Activated naive CD4-positive, alpha-beta T cell treated with anti-CD3 and anti-CD28 coated beads, Interleukin-2, amount 50 U/mL, for 72 hours (primary cell): Measurements from ENCODE around the gene MYH13. TPM values are rescaled to one million over a fixed set of nuclear protein-coding genes. Genes with fewer than 3 reads are reported as not detected.

Experiments
- ATAC-seq, 2 donors: fragments of 150-1000 bp; cut with Tn5 transposase; 2 replicates each; pipeline ENCODE4 v1.10.0; 2021; ENCODE audit warnings: mild to moderate bottlenecking in 2 of 2, moderate library complexity in 2 of 2
- DNase-seq, 2 donors: peaks; one replicate each; pipeline ENCODE4 v3.0.0; 2021 to 2022; ENCODE audit warnings: low spot score in 2 of 2
- H3K27ac Mint-ChIP-seq, 2 donors: one replicate each; pipeline ENCODE4 v1.8.0; 2022; ENCODE audit warnings: mild to moderate bottlenecking in 2 of 2, mixed read lengths in 2 of 2
- H3K36me3 Mint-ChIP-seq, 2 donors: one replicate each; pipeline ENCODE4 v1.8.0; 2022; ENCODE audit warnings: mixed read lengths in 2 of 2
- H3K9me3 Mint-ChIP-seq, 2 donors: one replicate each; pipeline ENCODE4 v1.8.0; 2022; ENCODE audit warnings: mixed read lengths in 2 of 2
- total RNA-seq, 2 donors: library from RNA; stranded (reverse); gene quantifications; one replicate each; pipeline ENCODE4 v1.2.3, GENCODE V29; 2022

MYH13 gene
- total RNA-seq, 2 donors from 2014 or later = not detected

DNA sequence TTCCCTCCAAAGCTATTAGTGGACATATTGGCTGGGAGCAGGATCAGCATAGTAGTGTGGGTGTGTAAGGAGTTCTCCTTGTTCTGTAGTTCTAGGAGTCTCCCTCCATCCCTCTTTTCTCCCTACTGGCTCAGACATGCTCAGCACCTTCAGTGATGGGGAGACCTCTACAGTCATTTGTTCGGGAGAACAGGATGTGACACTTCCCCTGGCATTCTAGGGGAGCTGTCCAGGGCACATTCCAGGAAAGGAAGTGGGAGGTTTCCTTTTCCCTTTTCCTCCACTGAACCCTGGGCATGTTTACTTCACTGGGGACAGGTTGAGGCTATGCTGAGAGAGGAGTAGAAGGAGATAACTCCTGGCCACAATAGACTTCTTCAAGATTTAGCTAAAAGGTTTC lies 86.5 kb downstream of the MYH13 start:
- H3K36me3 Mint-ChIP-seq = no peaks in the 10 kb centered on the region
- no peak overlapping the region for H3K27ac Mint-ChIP-seq
- peaks cover 0 to 3% of the 10 kb centered on the region in 2 donors for H3K9me3 Mint-ChIP-seq
- no peak for ATAC-seq
- DNase-seq = no peak

DNA sequence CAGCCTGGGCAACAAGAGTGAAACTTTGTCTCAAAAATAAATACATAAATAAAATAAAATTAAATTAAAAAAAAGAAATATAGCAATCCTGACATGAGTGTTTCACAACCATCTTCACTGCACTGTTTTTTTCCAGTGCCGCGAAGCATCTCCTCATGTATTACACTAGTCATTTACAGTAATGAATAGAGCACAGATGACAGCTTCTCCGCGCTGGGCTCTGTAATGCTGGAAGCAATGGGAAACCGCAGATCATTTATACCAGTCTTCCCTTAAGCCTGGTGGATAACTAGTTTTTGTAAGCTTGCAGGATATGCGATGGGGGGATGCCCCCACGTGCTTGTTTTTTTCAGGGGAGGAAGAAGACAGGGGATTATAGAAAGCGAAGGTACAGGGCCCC lies 86.9 kb downstream of the MYH13 start:
- Mint-ChIP-seq H3K27ac (no peak overlapping the region), H3K36me3 (no peaks in the 10 kb centered on the region), H3K9me3 (peaks cover 0 to 3% of the 10 kb centered on the region in 2 donors)
- DNase-seq (no peak), ATAC-seq (no peak)

DNA sequence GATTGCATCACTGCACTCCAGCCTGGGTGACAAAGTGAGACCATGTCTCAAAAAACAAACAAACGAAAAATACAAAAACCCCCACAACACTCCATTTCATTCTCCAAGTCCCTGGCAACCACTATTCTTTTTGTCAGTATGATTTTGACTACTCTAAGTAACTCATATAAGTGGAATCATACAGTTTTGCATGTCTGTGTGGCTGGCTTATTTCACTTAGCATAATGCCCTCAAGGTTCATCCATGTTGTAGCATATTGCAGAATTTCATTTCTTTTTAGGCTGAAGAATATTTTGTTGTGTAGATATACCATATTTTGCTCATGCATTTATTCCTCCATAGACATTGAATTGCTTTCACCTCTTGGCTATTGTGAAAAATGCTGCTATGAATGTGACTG lies 92.7 kb downstream of the MYH13 start:
- Mint-ChIP-seq H3K27ac (no peak overlapping the region), H3K9me3 (no peaks in the 10 kb centered on the region)
- no peak for DNase-seq

DNA sequence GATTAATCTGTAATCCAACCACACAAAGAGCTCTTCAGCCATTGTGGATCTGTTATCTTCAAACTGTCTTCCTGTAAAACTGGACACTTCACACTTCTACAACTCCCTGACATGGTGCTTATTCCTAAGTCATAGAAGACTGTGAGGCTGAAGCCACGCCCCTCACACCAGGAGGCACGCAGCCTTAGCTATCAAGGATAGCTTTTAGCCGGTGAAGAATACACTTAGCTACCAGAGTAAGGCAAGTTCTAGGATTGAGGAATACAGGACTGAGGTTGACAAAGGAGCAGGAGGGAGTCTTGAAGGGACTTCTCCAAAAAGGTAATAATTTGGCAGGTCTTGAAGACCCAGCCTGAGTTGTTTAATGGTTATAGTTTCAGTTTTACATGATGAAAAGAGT lies 94.6 kb downstream of the MYH13 start:
- no peaks in the 10 kb centered on the region for H3K9me3 Mint-ChIP-seq
- no peak overlapping the region for H3K27ac Mint-ChIP-seq
- DNase-seq = no peak
- no peaks in the 10 kb centered on the region for H3K36me3 Mint-ChIP-seq
- no peak for ATAC-seq

More for the DNA sequence above, 92.7 kb downstream of the MYH13 start:
- no peaks in the 10 kb centered on the region for H3K36me3 Mint-ChIP-seq
- ATAC-seq = no peak

DNA sequence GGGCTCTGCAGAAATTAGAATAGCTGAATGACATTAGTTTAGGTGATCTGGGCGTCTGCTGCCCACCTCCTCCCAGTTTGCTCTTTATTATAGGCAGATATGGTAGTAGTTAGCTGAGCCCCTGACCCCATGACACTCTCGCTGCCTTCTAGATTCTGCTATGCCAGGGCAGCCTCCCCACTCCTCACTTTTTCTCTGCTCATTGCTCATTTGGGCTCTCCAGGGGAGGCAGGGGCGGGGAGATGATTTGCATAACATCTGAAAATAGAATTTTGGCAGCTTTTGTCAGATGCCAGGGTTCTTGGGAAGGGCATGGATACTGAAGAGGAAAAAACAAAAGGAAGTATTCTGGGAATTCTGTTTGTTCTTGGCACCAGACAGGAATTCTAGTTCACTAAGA lies 96.4 kb downstream of the MYH13 start:
- H3K9me3 Mint-ChIP-seq = peaks cover 3 to 4% of the 10 kb centered on the region in 2 donors
- H3K36me3 Mint-ChIP-seq = no peaks in the 10 kb centered on the region
- no peak for DNase-seq
- ATAC-seq = no peak
- no peak overlapping the region for H3K27ac Mint-ChIP-seq

DNA sequence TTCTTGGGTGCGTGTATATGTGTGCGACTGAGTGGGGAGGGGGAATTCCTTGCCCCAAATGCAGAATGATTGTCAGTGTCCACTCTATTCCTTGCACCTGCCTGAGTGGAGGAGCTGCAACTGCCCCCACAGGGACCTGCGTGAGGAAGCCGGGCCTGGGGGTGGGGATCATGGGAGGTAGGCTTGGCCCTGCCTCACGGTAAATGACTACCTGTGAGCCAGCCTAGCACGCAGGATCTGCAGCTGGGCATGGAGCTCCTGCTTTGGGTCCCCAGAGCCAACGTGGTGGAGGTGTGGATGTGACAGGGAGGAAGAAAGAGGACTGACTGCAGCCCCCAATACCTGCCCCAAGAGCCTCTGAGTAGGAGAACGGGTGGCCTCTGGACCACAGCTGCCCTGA lies 97.4 kb downstream of the MYH13 start:
- no peaks in the 10 kb centered on the region for H3K36me3 Mint-ChIP-seq
- H3K9me3 Mint-ChIP-seq = peaks cover 5% of the 10 kb centered on the region in 2 donors
- H3K27ac Mint-ChIP-seq = no peak overlapping the region
- DNase-seq (no peak), ATAC-seq (no peak)

DNA sequence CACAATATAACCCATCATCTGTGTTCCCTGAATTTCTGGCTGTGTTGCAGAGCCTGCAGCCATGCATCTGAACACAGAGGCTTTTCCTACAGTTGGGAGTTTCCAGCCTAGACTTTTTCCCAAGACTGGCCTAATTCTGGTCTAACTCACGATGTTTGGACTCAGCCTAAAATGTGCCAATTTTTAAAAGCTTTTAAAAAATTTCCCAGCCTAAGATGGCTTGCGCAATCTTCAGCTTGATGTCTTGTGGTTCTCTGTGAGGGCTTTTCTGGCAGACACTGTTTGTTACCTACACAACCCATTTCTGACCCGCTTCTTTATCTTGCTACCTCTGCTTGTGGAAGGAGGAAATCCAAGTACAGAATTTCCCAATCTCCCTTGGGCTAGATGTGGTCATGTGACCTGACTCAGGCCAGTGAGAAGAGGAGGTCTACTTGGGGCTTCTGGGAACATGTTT lies 101.7 kb downstream of the MYH13 start:
- no peak for ATAC-seq
- no peak overlapping the region for H3K27ac Mint-ChIP-seq

DNA sequence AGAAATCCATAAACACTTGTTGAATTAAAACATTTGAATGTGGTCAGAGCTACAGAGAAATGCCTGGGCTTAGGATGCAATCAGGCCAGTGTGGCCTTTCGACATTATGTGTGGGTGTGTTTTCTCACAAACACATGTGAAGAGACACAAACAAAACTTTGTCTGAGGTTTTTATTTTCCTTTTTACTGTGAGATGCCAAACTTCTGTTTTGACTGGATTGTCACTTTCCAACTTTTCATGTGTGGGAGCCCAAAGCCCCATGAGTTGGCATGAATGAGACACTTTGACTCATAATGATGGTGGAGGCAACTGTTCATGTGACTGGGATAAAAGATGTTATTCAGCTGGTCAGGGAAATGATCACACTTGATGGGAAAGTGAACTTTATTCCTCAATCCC lies 102.5 kb downstream of the MYH13 start:
- Mint-ChIP-seq H3K27ac (no peak overlapping the region), H3K36me3 (peaks cover 4% of the 10 kb centered on the region in 2 donors), H3K9me3 (peaks cover 14 to 18% of the 10 kb centered on the region in 2 donors)
- no peak for ATAC-seq
- DNase-seq = no peak

More for the DNA sequence above, 101.7 kb downstream of the MYH13 start:
- DNase-seq = no peak
- peaks cover 4% of the 10 kb centered on the region in 2 donors for H3K36me3 Mint-ChIP-seq
- peaks cover 14 to 18% of the 10 kb centered on the region in 2 donors for H3K9me3 Mint-ChIP-seq

DNA sequence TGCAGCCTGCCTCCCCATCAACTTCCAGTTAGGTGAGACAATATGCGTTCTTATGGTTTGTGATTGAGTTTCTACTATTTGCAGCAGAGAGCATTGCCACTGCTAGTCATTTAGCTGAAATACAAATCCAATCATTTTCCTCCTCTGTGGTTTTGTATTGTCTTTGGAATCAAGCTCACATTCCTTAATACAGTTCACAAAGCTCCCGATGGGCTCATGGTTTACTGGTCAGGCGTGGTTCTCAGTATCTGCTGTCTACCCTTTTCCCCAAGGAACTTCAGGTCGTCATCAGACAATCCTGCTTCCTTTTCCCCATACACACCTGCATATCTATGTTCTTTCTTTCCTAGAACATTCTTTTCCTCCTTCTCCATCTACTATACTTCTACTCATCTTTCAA lies 104.8 kb downstream of the MYH13 start:
- DNase-seq (no peak), ATAC-seq (no peak)
- Mint-ChIP-seq H3K9me3 (peaks cover 14 to 18% of the 10 kb centered on the region in 2 donors), H3K27ac (no peak overlapping the region), H3K36me3 (peaks cover 4% of the 10 kb centered on the region in 2 donors)

DNA sequence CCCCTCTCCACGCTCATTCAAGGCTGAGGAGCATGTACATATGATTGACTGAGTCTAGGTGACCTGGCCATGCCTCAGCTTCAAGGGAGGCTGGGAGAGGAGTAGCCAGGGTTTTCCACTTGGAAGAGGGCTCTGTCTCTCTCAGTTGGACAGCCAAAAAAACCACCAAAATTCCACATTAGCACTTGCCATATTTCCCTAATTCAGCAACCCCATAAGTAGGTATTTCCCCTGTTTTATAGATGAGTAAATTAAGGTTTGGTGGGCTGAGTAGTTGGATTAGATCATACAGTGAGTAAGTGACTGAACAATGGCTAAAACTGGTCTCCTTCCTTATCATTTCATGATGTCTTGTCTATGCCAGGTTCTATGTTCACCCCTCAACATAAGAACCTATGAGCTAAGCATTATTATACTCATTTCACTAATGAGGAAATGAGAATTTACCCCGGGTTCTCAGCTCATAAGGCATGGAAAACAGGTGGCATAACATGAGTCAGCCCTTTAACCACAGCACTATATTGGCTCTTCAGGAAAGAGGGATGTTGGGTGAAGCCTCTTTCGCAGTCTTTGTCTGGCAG lies 106.4 kb downstream of the MYH13 start:
- Mint-ChIP-seq H3K9me3 (peaks cover 10 to 13% of the 10 kb centered on the region in 2 donors), H3K36me3 (peaks cover 4% of the 10 kb centered on the region in 2 donors), H3K27ac (no peak overlapping the region)
- no peak for DNase-seq
- peak; percentile 62 to 71 for ATAC-seq

DNA sequence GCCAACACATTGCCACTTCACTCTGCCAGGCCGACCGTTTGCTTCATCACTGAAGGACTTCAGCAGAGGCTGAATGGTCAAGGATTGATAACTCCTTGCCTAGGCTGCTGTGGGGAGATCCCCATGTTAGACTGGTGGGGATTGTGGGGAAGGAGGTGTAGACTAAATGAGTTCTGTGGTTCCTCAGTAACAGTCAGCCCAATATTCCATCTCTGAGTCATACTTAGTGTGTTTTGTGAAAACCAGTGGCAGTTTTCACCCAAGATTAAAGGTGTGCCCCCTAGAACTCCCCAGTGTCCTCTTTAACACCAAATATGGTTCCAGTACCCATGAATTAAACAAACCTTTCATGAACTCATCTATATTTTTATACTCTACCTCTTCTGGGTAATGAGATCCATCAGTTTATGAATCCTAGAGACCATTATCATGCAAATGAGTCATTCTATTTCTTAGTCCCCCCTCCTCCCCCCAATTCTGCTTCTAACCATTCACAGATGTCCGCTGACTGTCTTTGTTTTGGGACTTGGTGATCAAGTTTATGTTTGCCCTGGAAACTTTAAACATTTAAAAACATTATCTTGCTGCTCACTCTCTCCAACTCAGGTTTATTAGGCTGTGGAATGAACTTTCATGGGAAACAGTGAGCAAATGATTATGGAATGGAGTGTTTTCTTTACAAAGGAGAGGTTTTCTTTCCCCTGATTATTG lies 107.6 kb downstream of the MYH13 start:
- H3K27ac Mint-ChIP-seq = no peak overlapping the region
- H3K36me3 Mint-ChIP-seq = peaks cover 4% of the 10 kb centered on the region in 2 donors
- ATAC-seq = peak; percentile 41 to 74
- H3K9me3 Mint-ChIP-seq = peaks cover 9 to 13% of the 10 kb centered on the region in 2 donors
- DNase-seq = no peak

DNA sequence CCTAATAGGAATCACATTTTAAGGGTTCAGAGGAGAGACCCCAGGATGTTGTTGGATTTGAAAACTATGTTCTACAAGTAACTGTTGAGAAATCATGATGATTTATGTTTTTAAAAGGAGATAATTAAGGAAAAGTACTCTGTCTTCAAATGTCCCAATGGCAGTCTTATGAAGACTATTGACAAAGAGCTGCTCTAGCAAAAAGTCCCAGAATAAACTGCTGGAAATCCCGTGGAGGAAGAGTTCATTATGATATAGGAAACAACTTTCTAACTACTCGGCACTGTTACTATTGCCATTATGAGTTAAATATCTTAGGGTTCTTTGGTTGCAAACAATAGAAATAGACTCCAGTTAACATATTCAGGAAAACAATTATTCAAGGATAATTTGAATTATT lies 108.8 kb downstream of the MYH13 start:
- peaks cover 4 to 8% of the 10 kb centered on the region in 2 donors for H3K9me3 Mint-ChIP-seq
- H3K27ac Mint-ChIP-seq = no peak overlapping the region
- ATAC-seq (no peak), DNase-seq (no peak)
- peaks cover 4% of the 10 kb centered on the region in 2 donors for H3K36me3 Mint-ChIP-seq

DNA sequence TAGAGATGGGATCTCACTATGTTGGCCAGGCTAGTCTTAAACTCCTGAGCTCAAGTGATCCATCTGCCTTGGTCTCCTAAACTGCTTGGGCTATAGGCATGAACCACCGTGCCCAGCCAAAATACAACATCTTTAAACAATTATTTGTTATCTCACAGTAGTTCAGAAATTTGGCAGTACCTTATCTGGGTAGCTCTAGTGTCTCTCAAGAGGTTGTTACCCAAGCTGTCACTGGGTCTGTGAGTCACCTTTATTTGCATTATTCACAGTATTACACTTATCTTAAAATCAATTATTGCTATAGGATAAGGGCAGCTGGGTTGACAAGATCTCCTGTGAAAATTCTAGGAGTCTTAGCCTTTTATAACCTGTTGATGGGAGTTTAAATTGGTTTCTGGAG lies 110.4 kb downstream of the MYH13 start:
- ATAC-seq (no peak), DNase-seq (no peak)
- Mint-ChIP-seq H3K9me3 (peaks cover 3 to 4% of the 10 kb centered on the region in 2 donors), H3K27ac (no peak overlapping the region), H3K36me3 (peaks cover 4 to 8% of the 10 kb centered on the region in 2 donors)

DNA sequence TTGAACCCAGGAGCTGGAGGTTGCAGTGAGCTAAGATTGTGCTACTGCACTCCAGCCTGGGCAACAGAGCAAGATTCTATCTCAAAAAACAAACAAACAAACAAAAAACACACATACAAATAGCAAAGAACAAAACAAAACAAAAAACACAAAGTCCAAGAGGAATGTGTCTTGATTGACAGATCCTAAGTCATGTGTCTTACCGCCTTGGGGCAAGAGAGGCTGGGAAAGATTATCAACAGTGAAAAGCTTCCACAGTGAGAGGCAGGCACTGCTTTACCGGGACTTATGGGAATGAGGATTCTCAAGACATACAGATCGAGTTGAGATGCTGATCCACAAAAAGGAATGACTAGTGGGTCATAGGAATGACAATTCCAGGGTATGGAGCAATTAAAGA lies 111.7 kb downstream of the MYH13 start:
- no peak for ATAC-seq
- DNase-seq = no peak

DNA sequence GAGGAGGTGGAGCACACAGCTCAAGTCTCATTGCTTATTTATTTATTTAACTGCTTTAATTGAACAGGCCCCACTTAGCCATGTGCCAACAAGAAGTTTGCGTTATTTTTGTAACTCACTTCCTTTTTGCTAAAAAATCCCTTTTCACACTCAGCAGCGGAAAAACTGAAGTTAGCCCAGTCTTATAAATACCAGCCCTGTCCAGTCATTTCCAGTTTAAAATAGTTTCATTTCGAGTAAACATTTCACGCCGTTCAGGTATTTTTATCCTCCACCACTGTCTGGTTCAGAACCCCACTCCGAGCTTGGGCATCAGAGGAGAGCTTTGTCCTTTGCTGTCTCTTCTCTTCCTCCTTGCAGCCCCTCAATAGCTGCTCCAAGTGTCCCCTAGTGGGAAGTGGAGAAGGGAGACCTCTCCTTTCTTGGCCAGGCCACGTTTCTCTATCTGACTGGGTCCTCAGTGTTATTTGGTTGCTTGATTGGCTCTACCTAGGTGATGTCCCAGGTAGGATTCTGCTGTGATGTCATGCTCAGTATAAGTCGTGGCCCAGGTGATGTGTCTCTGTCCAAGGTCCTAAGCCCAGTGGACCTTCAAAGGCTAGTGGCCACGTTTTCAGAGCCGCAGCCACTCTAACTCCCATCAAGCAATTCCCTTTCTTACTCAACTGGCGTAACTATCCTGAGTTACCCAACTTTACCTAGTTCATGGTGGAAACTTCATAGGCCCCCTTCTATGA lies 121.4 kb downstream of the MYH13 start:
- no peak for DNase-seq
- peaks cover 8 to 9% of the 10 kb centered on the region in 2 donors for H3K9me3 Mint-ChIP-seq
- peak; percentile 32 to 59 for ATAC-seq
- H3K27ac Mint-ChIP-seq = no peak overlapping the region
- no peaks in the 10 kb centered on the region for H3K36me3 Mint-ChIP-seq

More for the DNA sequence above, 111.7 kb downstream of the MYH13 start:
- Mint-ChIP-seq H3K36me3 (peaks cover 0 to 4% of the 10 kb centered on the region in 2 donors), H3K9me3 (no peaks in the 10 kb centered on the region), H3K27ac (no peak overlapping the region)
